GM12878 (cell line): ENCODE measurements around the gene RAMACL. TPM values are rescaled to one million over a fixed set of nuclear protein-coding genes. Genes with fewer than 3 reads are reported as not detected.

Source experiments
- ATAC-seq: fragments of 200-7000 bp; cut with Tn5 transposase; 3 replicates; pipeline ENCODE4 v1.9.1; 2020; ENCODE audit warnings: mild to moderate bottlenecking, moderate library complexity
- BruUV-seq: library from RNA; stranded (reverse); fragments of 400-500 nt; replicated peaks from 2 replicates; lab custom pipeline; 2021; lab: Mats Ljungman, UMichigan
- CTCF ChIA-PET: fragments of 300-600 bp; sonication (Branson Sonifier 250); formaldehyde crosslinking; extraction: SDS; loops from one replicate; lab custom pipeline; 2021; ENCODE audit warnings: inconsistent platforms; lab: Yijun Ruan, JAX
- POLR2A ChIA-PET: fragments of 350-600 bp; formaldehyde crosslinking; extraction: SDS; loops from one replicate; lab custom pipeline; 2021; ENCODE audit warnings: inconsistent platforms; lab: Charles Lee
- RAD21 ChIA-PET: fragments of 300-600 bp; sonication (Branson Sonifier 250); formaldehyde crosslinking; loops from one replicate; lab custom pipeline; 2023; ENCODE audit warnings: antibody characterized with exemption; ENCODE audit not compliant: unreplicated experiment; lab: Charles Lee
- SMC1A ChIA-PET: fragments of 300-600 bp; sonication (Branson Sonifier 250); formaldehyde crosslinking; loops from one replicate; lab custom pipeline; 2023; ENCODE audit not compliant: unreplicated experiment, uncharacterized antibody; lab: Charles Lee
- DNase-seq: peaks from one replicate; pipeline ENCODE4 v3.0.0-alpha.2; 2011; ENCODE audit warnings: low read depth, low spot score
- FAIRE-seq: peaks from 3 replicates; lab custom pipeline; 2011; peaks lifted over from hg19 to GRCh38; lab: Jason Lieb, UNC
- H2AFZ ChIP-seq: 2 replicates; pipeline ENCODE4 v1.6.0; 2011; ENCODE audit warnings: low read depth, low read length, control low read depth; ENCODE audit not compliant: control insufficient read depth
- H3K27ac ChIP-seq: 2 replicates; pipeline ENCODE4 v1.5.1; 2011; ENCODE audit warnings: control low read depth; ENCODE audit not compliant: control insufficient read depth, insufficient read depth
- H3K27me3 ChIP-seq, 2 experiments: replicated peaks in 1 of 2; 2 replicates each; pipeline versions ENCODE4 v1.6.0 to v1.6.1; 2011; ENCODE audit warnings: low read length in 1 of 2; ENCODE audit not compliant: control insufficient read depth in 2 of 2, insufficient read depth in 2 of 2
- H3K36me3 ChIP-seq, 2 experiments: 2 replicates each; pipeline ENCODE4 v1.5.1; 2011; ENCODE audit warnings: low read length in 1 of 2; ENCODE audit not compliant: control insufficient read depth in 2 of 2, insufficient read depth in 2 of 2
- H3K4me1 ChIP-seq: 2 replicates; pipeline ENCODE4 v1.6.1; 2011; ENCODE audit warnings: mild to moderate bottlenecking, low read length, moderate library complexity, mixed read lengths; ENCODE audit not compliant: control insufficient read depth, insufficient read depth
- H3K4me2 ChIP-seq: 2 replicates; pipeline ENCODE4 v1.6.0; 2011; ENCODE audit warnings: control low read depth; ENCODE audit not compliant: control insufficient read depth, insufficient read depth
- H3K4me3 ChIP-seq: fragments of 200-600 bp; sonication (generic); 2 replicates; pipeline ENCODE4 v1.5.1; 2016
- H3K79me2 ChIP-seq: 2 replicates; pipeline ENCODE4 v1.6.0; 2011; ENCODE audit warnings: low read length; ENCODE audit not compliant: control insufficient read depth, insufficient read depth
- H3K9ac ChIP-seq: 2 replicates; pipeline ENCODE4 v1.8.0; 2011; ENCODE audit warnings: low read length, control low read depth, mixed read lengths; ENCODE audit not compliant: control insufficient read depth, insufficient read depth
- H3K9me3 ChIP-seq: replicated peaks from 3 replicates; pipeline ENCODE4 v1.5.1; 2011; ENCODE audit warnings: mild to moderate bottlenecking, low read length; ENCODE audit not compliant: control insufficient read depth, insufficient read depth
- H4K20me1 ChIP-seq: 2 replicates; pipeline ENCODE4 v1.6.0; 2011; ENCODE audit not compliant: control insufficient read depth, insufficient read depth
- ATF3 ChIP-seq: IDR thresholded peaks from 2 replicates; pipeline ENCODE4 v1.6.1; 2011; ENCODE audit warnings: low read depth, mild to moderate bottlenecking, low read length, moderate library complexity, borderline replicate concordance; ENCODE audit errors: extremely low read depth
- FOXM1 ChIP-seq: IDR thresholded peaks from 2 replicates; pipeline ENCODE4 v1.6.1; 2012; ENCODE audit warnings: low read depth, mild to moderate bottlenecking, inconsistent platforms, low read length, moderate library complexity
- JUNB ChIP-seq: IDR thresholded peaks from 2 replicates; pipeline ENCODE4 v1.6.1; 2016; ENCODE audit warnings: antibody characterized with exemption, mild to moderate bottlenecking
- MAX ChIP-seq: IDR thresholded peaks from 2 replicates; pipeline ENCODE4 v1.6.1; 2012; ENCODE audit warnings: low read depth, low read length, improper control_type of control experiment
- NR2C1 ChIP-seq: fragments of 450-650 bp; IDR thresholded peaks from 2 replicates; pipeline ENCODE4 v1.6.1; 2017; ENCODE audit warnings: antibody characterized with exemption, mild to moderate bottlenecking, moderate library complexity
- NR2C2 ChIP-seq: IDR thresholded peaks from 2 replicates; pipeline ENCODE4 v1.6.1; 2011; ENCODE audit warnings: borderline replicate concordance, low read depth; ENCODE audit not compliant: control insufficient read depth, insufficient read length
- POLR2A ChIP-seq: IDR thresholded peaks from 2 replicates; pipeline ENCODE4 v1.6.1; 2011; ENCODE audit warnings: low read depth, mild to moderate bottlenecking, low read length
- REST ChIP-seq: IDR thresholded peaks from 2 replicates; pipeline ENCODE4 v1.6.1; 2012; ENCODE audit warnings: mild to moderate bottlenecking, low read depth, low read length
- SIN3A ChIP-seq: IDR thresholded peaks from 2 replicates; pipeline ENCODE4 v1.6.1; 2012; ENCODE audit warnings: low read depth, low read length, improper control_type of control experiment
- SKIL ChIP-seq: fragments of 450-650 bp; IDR thresholded peaks from 2 replicates; pipeline ENCODE4 v1.6.1; 2017; ENCODE audit warnings: mild to moderate bottlenecking, low read depth, inconsistent platforms; ENCODE audit not compliant: poor library complexity, severe bottlenecking
- SMC3 ChIP-seq: IDR thresholded peaks from 2 replicates; pipeline ENCODE4 v1.6.1; 2011; ENCODE audit warnings: low read length, improper control_type of control experiment, borderline replicate concordance
- TAF1 ChIP-seq: IDR thresholded peaks from 2 replicates; pipeline ENCODE4 v1.6.1; 2011; ENCODE audit warnings: mild to moderate bottlenecking, low read depth, low read length, borderline replicate concordance
- YY1 ChIP-seq: IDR thresholded peaks from 2 replicates; pipeline ENCODE4 v1.6.1; 2011; ENCODE audit warnings: low read depth, mild to moderate bottlenecking, low read length
- ZBED1 ChIP-seq: IDR thresholded peaks from 2 replicates; pipeline ENCODE4 v1.6.1; 2016; ENCODE audit warnings: borderline replicate concordance
- ZNF217 ChIP-seq: fragments of 450-650 bp; IDR thresholded peaks from 2 replicates; pipeline ENCODE4 v1.6.1; 2017; ENCODE audit warnings: antibody characterized with exemption, mild to moderate bottlenecking
- WGBS: methylation state at CpG from one replicate; pipeline ENCODE4 v1.1.6; 2016; ENCODE audit warnings: low lambda C conversion rate; ENCODE audit not compliant: insufficient replicate concordance, insufficient coverage; ENCODE audit errors: missing lambda C conversion rate; 5-methylcytosine and 5-hydroxymethylcytosine counted together
- in situ Hi-C: fragments of 300-500 bp; cut with MboI; formaldehyde crosslinking; loops from 9 replicates; pipeline ENCODE4 v1.14.3; 2018; ENCODE audit warnings: mixed read lengths
- intact Hi-C: fragments of 100-400 bp; cut with micrococcal nuclease; formaldehyde crosslinking; loops from one replicate; pipeline ENCODE4 v1.14.2; 2022; ENCODE audit not compliant: unreplicated experiment
- polyA plus RNA-seq, 11 experiments: library from polyadenylated mRNA; depleted of rRNA in 4 of 11; unstranded in 6 of 11; stranded (reverse) in 5 of 11; fragments of >200 nt; fragmentation: Nextera tagmentation in 4 of 11; fragmentation: Illumina TruSeq in 1 of 11; extraction: Ambion mirVana in 4 of 11; extraction: Trizol in 1 of 11; gene quantifications; 1 replicate in 1 of 11; 2 replicates in 10 of 11; pipeline versions ENCODE4 v1.2.1 to v1.2.3, GENCODE V29; 2011 to 2016; ENCODE audit warnings: inconsistent platforms in 2 of 11, missing spikeins in 2 of 11, low read depth in 1 of 11
- total RNA-seq, 4 experiments: library from RNA; depleted of rRNA in 3 of 4; stranded (reverse); fragments of >200 nt in 3 of 4; fragmentation: Illumina TruSeq in 1 of 4; extraction: Trizol in 1 of 4; gene quantifications; 2 replicates each; pipeline versions ENCODE4 v1.2.1 to v1.2.3, GENCODE V29; 2013 to 2021

RAMACL gene
- total and polyA plus RNA-seq, 10 of the 15 experiments (the other 5 are each of a cell fraction or from before 2014, with no cell fraction given): 0.09 to 1.3 (median 0.31) TPM; not detected in 1

- Histone ChIP-seq H3K4me3 (no peak overlapping the region), H3K9ac (no peak overlapping the region), H3K27ac (no peak overlapping the region), H3K27me3 (no peaks in the 10 kb centered on the region), H4K20me1 (no peaks in the 10 kb centered on the region), H3K4me1 (0 out of 2 replicates have a peak, but pooled peaks cover under 1% of the 10 kb centered on the region), H3K36me3 (no peaks in the 10 kb centered on the region)
- ChIA-PET SMC1A (no interaction called here), POLR2A (no interaction called here)
- TF ChIP-seq ZNF217 (no peak), MAX (no peak), YY1 (no peak), NR2C1 (no peak), SMC3 (no peak), SKIL (no peak), SIN3A (no peak), POLR2A (no peak), JUNB (no peak), FOXM1 (no peak), ZBED1 (no peak), NR2C2 (no peak), TAF1 (no peak), ATF3 (no peak), REST (no peak)
- TF ChIP-seq, all 136 proteins: peak for 0
- ChIA-PET CTCF (no interaction called here), RAD21 (no interaction called here)
- intact Hi-C loops (no loop called here), in situ Hi-C loops (no loop called here)
- Histone ChIP-seq H2AFZ (no peak overlapping the region), H3K79me2 (no peaks in the 10 kb centered on the region), H3K4me2 (no peak overlapping the region), H3K9me3 (no peaks in the 10 kb centered on the region)
- ATAC-seq (no peak), DNase-seq (no peak), FAIRE-seq (no peak)
- BruUV-seq: no TSS peak
- WGBS: 71% methylated on average over 6 of the region's 6 CpGs
Observed at GRCh38 chr6:166546653-166547052, 39.8 kb downstream of the RAMACL start.
